ENCODE data around the gene SHISA5. TPM values are rescaled to one million over a fixed set of nuclear protein-coding genes. Genes with fewer than 3 reads are reported as not detected.

Gene SHISA5
- total and polyA plus RNA-seq, 2 of the 8 experiments (the other 6 are each of a cell fraction or from before 2014, with no cell fraction given) = 196 to 315 TPM

- H3K4me1 ChIP-seq (replicated peaks in 1 of 4; ENCODE audit: control insufficient read depth in 3 of 4, insufficient read depth in 4 of 4, low read length in 3 of 4) = no peaks in the 10 kb centered on the region
- no peak for FAIRE-seq
- H4K91ac ChIP-seq (replicated peaks; ENCODE audit: insufficient read length, low read length) = no peak overlapping the region
- no peak for TF ChIP-seq ATF3 (IDR thresholded peaks at IDR 0.05; ENCODE audit: insufficient read depth, low read depth, low read length)
- no peak for TF ChIP-seq MAX (IDR thresholded peaks at IDR 0.05)
- TF ChIP-seq KDM5A (IDR thresholded peaks at IDR 0.05; ENCODE audit: low read length) = no peak
- no peak for TF ChIP-seq CREB1 (IDR thresholded peaks at IDR 0.05)
- no peak for TF ChIP-seq SUZ12 (IDR thresholded peaks at IDR 0.05; ENCODE audit: low read length)
- no peak for TF ChIP-seq SIRT6 (IDR thresholded peaks at IDR 0.05; ENCODE audit: low read length)
- TF ChIP-seq RBBP5 (IDR thresholded peaks at IDR 0.05; ENCODE audit: borderline replicate concordance, low read depth, low read length) = no peak
- TF ChIP-seq USF2 (IDR thresholded peaks at IDR 0.05; ENCODE audit: low read length) = no peak
These were observed 29.0 kb upstream of the SHISA5 start for GRCh38 chr3:48532977-48533337.

More at GRCh38 chr3:48532977-48533337, 29.0 kb upstream of the SHISA5 start:
- Histone ChIP-seq H3K9me3 (ENCODE audit: insufficient read depth in 2 of 2, low read depth in 1 of 2, low read length in 1 of 2) (no peaks in the 10 kb centered on the region), H2BK15ac (ENCODE audit: low read length) (no peak overlapping the region), H3K4ac (replicated peaks; ENCODE audit: insufficient read length, low read depth, low read length) (no peak overlapping the region), H3K4me3 (ENCODE audit: extremely low read depth in 1 of 4, insufficient read depth in 2 of 4, low read depth in 3 of 4, low read length in 4 of 4) (no peak overlapping the region), H2BK5ac (ENCODE audit: low read depth, low read length) (no peak overlapping the region), H3K36me3 (ENCODE audit: control insufficient read depth in 2 of 4, insufficient read depth in 4 of 4, low read length in 3 of 4) (peaks cover 2 to 29% (median 18%) of the 10 kb centered on the region in 4 experiments; a peak in 7 of 8 replicates), H3K9ac (replicated peaks in 1 of 4; ENCODE audit: extremely low read depth in 1 of 4, low read depth in 3 of 4, low read length in 3 of 4) (no peak overlapping the region), H3K79me2 (ENCODE audit: control insufficient read depth in 1 of 2, insufficient read depth in 2 of 2, low read length in 2 of 2) (no peaks in the 10 kb centered on the region), H4K5ac (ENCODE audit: insufficient read length, low read depth, low read length) (no peak overlapping the region), H3K27me3 (replicated peaks in 1 of 4; ENCODE audit: control insufficient read depth in 3 of 4, extremely low read depth in 1 of 4, insufficient read depth in 3 of 4, low read length in 3 of 4) (no peaks in the 10 kb centered on the region), H3K4me2 (ENCODE audit: insufficient read depth in 1 of 2, low read depth in 2 of 2, low read length in 2 of 2) (no peak overlapping the region), H3K27ac (ENCODE audit: low read depth, low read length) (no peak overlapping the region), H3K23ac (ENCODE audit: insufficient read length) (no peak overlapping the region), H2BK12ac (ENCODE audit: low read depth, low read length) (no peak overlapping the region), H2AFZ (ENCODE audit: low read length) (no peak overlapping the region), H3K18ac (ENCODE audit: extremely low read depth, low read length) (no peak overlapping the region), H3K23me2 (ENCODE audit: low read depth, low read length) (no peaks in the 10 kb centered on the region; the same call in 1 of the 2 replicates), H2BK20ac (ENCODE audit: low read length) (no peak overlapping the region), H3K14ac (ENCODE audit: insufficient read length) (no peak overlapping the region), H3K56ac (replicated peaks; ENCODE audit: insufficient read length, low read depth, low read length) (no peak overlapping the region), H4K8ac (ENCODE audit: extremely low read depth, insufficient read depth, low read length) (no peak overlapping the region), H2AK5ac (ENCODE audit: low read depth, low read length) (no peak overlapping the region), H3K79me1 (ENCODE audit: low read depth, low read length) (no peaks in the 10 kb centered on the region), H2BK120ac (replicated peaks; ENCODE audit: low read depth, low read length) (no peak overlapping the region), H4K20me1 (replicated peaks in 1 of 2; ENCODE audit: control insufficient read depth in 1 of 2, insufficient read depth in 2 of 2, low read length in 2 of 2) (peaks cover 0 to 4% of the 10 kb centered on the region in 2 experiments)
- POLR2A ChIA-PET (ENCODE audit: partially characterized antibody) = interaction anchor here (1.2 to 2.2 kb wide), 2 partner anchors 9 to 61 kb away, joined by 3 to 6 read pairs; no protein-coding TSS in a partner anchor
- DNase-seq (ENCODE audit: low read depth in 1 of 2, low spot score in 2 of 2) = no peak
- CTCF ChIA-PET (ENCODE audit: partially characterized antibody) = interaction anchor here (0.6 to 7.0 kb wide), 5 partner anchors 9 to 402 kb away, joined by 3 to 35 read pairs (median 8); no protein-coding TSS in a partner anchor
- WGBS, 2 experiments (ENCODE audit: extremely low coverage in 1 of 2, insufficient coverage in 1 of 2, insufficient read length in 1 of 2, insufficient replicate concordance in 2 of 2, low coverage in 1 of 2, low lambda C conversion rate in 2 of 2, missing lambda C conversion rate in 1 of 2) = 88% methylated on average over 2 of the region's 2 CpGs; no CpG with 5 or more reads in 1 of the 2 experiments

All from H1 (cell line).